HCT116 (cell line): ENCODE results near the gene CEP72. TPM values are rescaled to one million over a fixed set of nuclear protein-coding genes. Genes with fewer than 3 reads are reported as not detected.

Source experiments
- ATAC-seq: fragments of 200-7000 bp; cut with Tn5 transposase; 2 replicates; pipeline ENCODE4 v1.9.1; 2020; ENCODE audit warnings: mild to moderate bottlenecking, moderate library complexity
- BruUV-seq: library from RNA; stranded (reverse); fragments of 400-500 nt; replicated peaks from 2 replicates; lab custom pipeline; 2021; lab: Mats Ljungman, UMichigan
- CTCF ChIA-PET: fragments of 300-600 bp; sonication (Branson Sonifier 250); formaldehyde crosslinking; loops from one replicate; lab custom pipeline; 2021; ENCODE audit warnings: antibody characterized with exemption; lab: Charles Lee
- POLR2A ChIA-PET: fragments of 300-600, 350-600 bp; sonication (Branson Sonifier 250); formaldehyde crosslinking; loops from one replicate; lab custom pipeline; 2021; ENCODE audit warnings: antibody characterized with exemption; lab: Charles Lee
- RAD21 ChIA-PET, 2 experiments: fragments of 300-600 bp; sonication (Branson Sonifier 250); formaldehyde crosslinking; loops; one replicate each; lab custom pipeline; 2023; ENCODE audit warnings: low total read pairs in 2 of 2; ENCODE audit not compliant: uncharacterized antibody in 2 of 2, unreplicated experiment in 2 of 2, low non-redundant PET in 1 of 2; lab: Charles Lee
- DNase-seq: peaks from one replicate; pipeline ENCODE4 v3.0.0-alpha.2; 2010; ENCODE audit warnings: low read depth, low spot score
- H2AFZ ChIP-seq: fragments of 200-600 bp; shearing (Covaris generic), sonication (generic); 2 replicates; pipeline ENCODE4 v1.6.1; 2017; ENCODE audit warnings: low read depth, mixed run types, mixed read lengths, antibody characterized with exemption, low read length; ENCODE audit not compliant: poor library complexity, severe bottlenecking
- H3K27ac ChIP-seq: 2 replicates; pipeline ENCODE4 v1.5.1; 2012; ENCODE audit warnings: low read depth, low read length
- H3K27me3 ChIP-seq: fragments of 200-600 bp; sonication (generic); 2 replicates; pipeline ENCODE4 v1.6.1; 2016; ENCODE audit warnings: mixed run types, low read length, mixed read lengths; ENCODE audit not compliant: insufficient read depth
- H3K36me3 ChIP-seq, 2 experiments: fragments of 200-500 bp in 1 of 2; fragments of 200-600 bp in 1 of 2; sonication (Bioruptor generic) in 1 of 2; sonication (generic) in 1 of 2; 2 replicates each; pipeline versions ENCODE4 v1.5.1 to v1.6.1; 2014 to 2016; ENCODE audit warnings: low read length in 2 of 2, inconsistent platforms in 1 of 2, mixed read lengths in 1 of 2, mixed run types in 1 of 2; ENCODE audit not compliant: insufficient read depth in 2 of 2, control insufficient read depth in 1 of 2
- H3K4me1 ChIP-seq, 2 experiments: fragments of 200-600 bp in 1 of 2; sonication (generic) in 1 of 2; 2 replicates each; pipeline versions ENCODE4 v1.5.1 to v1.6.1; 2012 to 2017; ENCODE audit warnings: low read length in 2 of 2, inconsistent platforms in 1 of 2, mild to moderate bottlenecking in 1 of 2, mixed read lengths in 1 of 2, mixed run types in 1 of 2, moderate library complexity in 1 of 2; ENCODE audit not compliant: insufficient read depth in 2 of 2, control insufficient read depth in 1 of 2
- H3K4me2 ChIP-seq: fragments of 200-600 bp; sonication (generic); 2 replicates; pipeline ENCODE4 v1.6.1; 2017; ENCODE audit warnings: mixed run types, low read length, mixed read lengths
- H3K4me3 ChIP-seq, 2 experiments: fragments of 200-600 bp in 1 of 2; sonication (generic) in 1 of 2; replicated peaks in 1 of 2; 2 replicates each; pipeline ENCODE4 v1.5.1; 2011 to 2016; ENCODE audit warnings: low read length in 2 of 2, control low read depth in 1 of 2, low read depth in 1 of 2, mild to moderate bottlenecking in 1 of 2, mixed read lengths in 1 of 2, mixed run types in 1 of 2
- H3K79me2 ChIP-seq: fragments of 200-600 bp; sonication (generic); 2 replicates; pipeline ENCODE4 v1.6.1; 2017; ENCODE audit warnings: mild to moderate bottlenecking, mixed run types, low read length, moderate library complexity, mixed read lengths; ENCODE audit not compliant: insufficient read depth
- H3K9ac ChIP-seq: fragments of 200-600 bp; sonication (generic); 2 replicates; pipeline ENCODE4 v1.6.1; 2016; ENCODE audit warnings: low read length, mixed read lengths
- H3K9me2 ChIP-seq: fragments of 200-600 bp; sonication (generic), shearing (Covaris generic); 2 replicates; pipeline ENCODE4 v1.6.1; 2017; ENCODE audit warnings: mixed run types, mild to moderate bottlenecking, moderate library complexity; ENCODE audit not compliant: insufficient read depth
- H3K9me3 ChIP-seq, 2 experiments: fragments of 200-500 bp in 1 of 2; fragments of 200-600 bp in 1 of 2; sonication (Bioruptor generic) in 1 of 2; sonication (generic) in 1 of 2; 2 replicates each; pipeline ENCODE4 v1.6.1; 2014 to 2017; ENCODE audit warnings: low read length in 2 of 2, mixed read lengths in 2 of 2, inconsistent platforms in 1 of 2, low read depth in 1 of 2, mild to moderate bottlenecking in 1 of 2, mixed run types in 1 of 2, moderate library complexity in 1 of 2; ENCODE audit not compliant: control insufficient read depth in 1 of 2, insufficient read depth in 1 of 2
- H4K20me1 ChIP-seq: fragments of 200-600 bp; sonication (generic), shearing (Covaris generic); 2 replicates; pipeline ENCODE4 v1.6.1; 2017; ENCODE audit warnings: mixed run types, mild to moderate bottlenecking, moderate library complexity; ENCODE audit not compliant: insufficient read depth
- CBX3 ChIP-seq: IDR thresholded peaks from 2 replicates; pipeline ENCODE4 v1.6.1; 2012; ENCODE audit warnings: low read depth
- EGR1 ChIP-seq: IDR thresholded peaks from 2 replicates; pipeline ENCODE4 v1.6.1; 2012; ENCODE audit warnings: low read depth
- ELF1 ChIP-seq: IDR thresholded peaks from 2 replicates; pipeline ENCODE4 v1.6.1; 2012; ENCODE audit warnings: low read depth, borderline replicate concordance
- EZH2phosphoT487 ChIP-seq: fragments of 200-600 bp; IDR thresholded peaks from 2 replicates; pipeline ENCODE4 v1.6.1; 2018; ENCODE audit warnings: antibody characterized with exemption, borderline replicate concordance
- FOSL1 ChIP-seq: IDR thresholded peaks from 2 replicates; pipeline ENCODE4 v1.6.1; 2012; ENCODE audit warnings: low read depth
- JUND ChIP-seq: IDR thresholded peaks from 2 replicates; pipeline ENCODE4 v1.6.1; 2012
- POLR2A ChIP-seq: IDR thresholded peaks from 2 replicates; pipeline ENCODE4 v1.7.0; 2011; ENCODE audit warnings: borderline replicate concordance; ENCODE audit not compliant: insufficient read depth, insufficient read length; ENCODE audit errors: extremely low read depth
- SP1 ChIP-seq: IDR thresholded peaks from 2 replicates; pipeline ENCODE4 v1.6.1; 2012; ENCODE audit warnings: low read depth
- SRF ChIP-seq: IDR thresholded peaks from 2 replicates; pipeline ENCODE4 v1.6.1; 2012; ENCODE audit warnings: low read depth
- YY1 ChIP-seq: IDR thresholded peaks from 2 replicates; pipeline ENCODE4 v1.6.1; 2011; ENCODE audit warnings: low read length, low read depth, moderate library complexity, mild to moderate bottlenecking; ENCODE audit not compliant: insufficient replicate concordance; ENCODE audit errors: extremely low read depth
- ZNF274 ChIP-seq: fragments of 200-500 bp; sonication (Bioruptor generic); IDR thresholded peaks from 2 replicates; pipeline ENCODE4 v1.6.1; 2014; ENCODE audit warnings: mild to moderate bottlenecking, low read depth, low read length, inconsistent platforms
- intact Hi-C: fragments of 100-400 bp; cut with micrococcal nuclease; formaldehyde crosslinking; loops from 2 replicates; pipeline ENCODE4 v1.10.0; 2022
- total RNA-seq: library from RNA; stranded (reverse); gene quantifications from one replicate; pipeline ENCODE4 v1.2.1, GENCODE V29; 2021; ENCODE audit not compliant: unreplicated experiment
- TF ChIP-seq, protein P1 (sequence below): IDR thresholded peaks from 2 replicates; pipeline ENCODE4 v1.6.1; 2012
- TF ChIP-seq, protein P2 (sequence below): IDR thresholded peaks from 2 replicates; pipeline ENCODE4 v1.6.1; 2012; ENCODE audit warnings: low read depth

CEP72 gene
- total RNA-seq, 1 experiment from 2014 or later: 25.6 TPM

DNA sequence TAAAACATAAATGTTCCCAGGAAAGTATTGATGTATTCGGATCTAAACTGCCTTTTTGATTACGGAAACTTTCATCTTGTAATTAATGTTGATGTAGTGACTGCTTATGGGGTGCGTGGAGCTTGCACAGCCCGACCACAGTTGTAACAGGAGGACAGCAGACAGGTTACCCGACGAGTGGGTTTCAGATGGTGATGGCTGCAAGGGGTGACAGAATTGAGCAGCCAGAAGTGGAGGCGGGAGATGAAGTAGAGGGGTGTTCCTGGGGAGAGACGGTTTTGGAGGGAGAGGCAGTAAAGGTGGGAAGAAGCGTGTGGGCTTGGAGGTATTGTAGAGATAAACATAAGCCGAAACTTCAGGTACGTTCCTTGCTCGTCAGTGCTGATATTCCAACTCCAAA lies 5.8 kb downstream of the CEP72 start:
- ChIA-PET RAD21 (no interaction called here), POLR2A (no interaction called here), CTCF (no interaction called here)
- intact Hi-C loops: loop anchor here (10.0 kb wide), 1 partner anchor 163 kb away; no protein-coding TSS in a partner anchor
- H3K4me1 ChIP-seq: peaks cover 0 to 9% of the 10 kb centered on the region in 2 experiments; a peak in 2 of 4 replicates
- no peak for DNase-seq
- H3K9ac ChIP-seq: no peak overlapping the region
- no peak overlapping the region for H3K4me3 ChIP-seq
- H4K20me1 ChIP-seq: peaks cover 13% of the 10 kb centered on the region; the same call in 1 of the 2 replicates
- no peak overlapping the region for H3K4me2 ChIP-seq
- peaks cover 28 to 66% of the 10 kb centered on the region in 2 experiments; a peak in 3 of 4 replicates for H3K36me3 ChIP-seq
- no TSS peak for BruUV-seq
- no peaks in the 10 kb centered on the region for H3K27me3 ChIP-seq
- H3K9me2 ChIP-seq: no peaks in the 10 kb centered on the region
- no peak overlapping the region for H2AFZ ChIP-seq
- no peaks in the 10 kb centered on the region; a peak in 1 of 4 replicates for H3K9me3 ChIP-seq
- TF ChIP-seq, protein P1, sequence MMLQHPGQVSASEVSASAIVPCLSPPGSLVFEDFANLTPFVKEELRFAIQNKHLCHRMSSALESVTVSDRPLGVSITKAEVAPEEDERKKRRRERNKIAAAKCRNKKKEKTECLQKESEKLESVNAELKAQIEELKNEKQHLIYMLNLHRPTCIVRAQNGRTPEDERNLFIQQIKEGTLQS: no peak
- TF ChIP-seq ELF1 (no peak), ZNF274 (no peak), SRF (no peak), JUND (no peak), EZH2phosphoT487 (no peak), POLR2A (no peak), YY1 (no peak), CBX3 (no peak), FOSL1 (no peak), SP1 (no peak), EGR1 (no peak)
- TF ChIP-seq, protein P2, sequence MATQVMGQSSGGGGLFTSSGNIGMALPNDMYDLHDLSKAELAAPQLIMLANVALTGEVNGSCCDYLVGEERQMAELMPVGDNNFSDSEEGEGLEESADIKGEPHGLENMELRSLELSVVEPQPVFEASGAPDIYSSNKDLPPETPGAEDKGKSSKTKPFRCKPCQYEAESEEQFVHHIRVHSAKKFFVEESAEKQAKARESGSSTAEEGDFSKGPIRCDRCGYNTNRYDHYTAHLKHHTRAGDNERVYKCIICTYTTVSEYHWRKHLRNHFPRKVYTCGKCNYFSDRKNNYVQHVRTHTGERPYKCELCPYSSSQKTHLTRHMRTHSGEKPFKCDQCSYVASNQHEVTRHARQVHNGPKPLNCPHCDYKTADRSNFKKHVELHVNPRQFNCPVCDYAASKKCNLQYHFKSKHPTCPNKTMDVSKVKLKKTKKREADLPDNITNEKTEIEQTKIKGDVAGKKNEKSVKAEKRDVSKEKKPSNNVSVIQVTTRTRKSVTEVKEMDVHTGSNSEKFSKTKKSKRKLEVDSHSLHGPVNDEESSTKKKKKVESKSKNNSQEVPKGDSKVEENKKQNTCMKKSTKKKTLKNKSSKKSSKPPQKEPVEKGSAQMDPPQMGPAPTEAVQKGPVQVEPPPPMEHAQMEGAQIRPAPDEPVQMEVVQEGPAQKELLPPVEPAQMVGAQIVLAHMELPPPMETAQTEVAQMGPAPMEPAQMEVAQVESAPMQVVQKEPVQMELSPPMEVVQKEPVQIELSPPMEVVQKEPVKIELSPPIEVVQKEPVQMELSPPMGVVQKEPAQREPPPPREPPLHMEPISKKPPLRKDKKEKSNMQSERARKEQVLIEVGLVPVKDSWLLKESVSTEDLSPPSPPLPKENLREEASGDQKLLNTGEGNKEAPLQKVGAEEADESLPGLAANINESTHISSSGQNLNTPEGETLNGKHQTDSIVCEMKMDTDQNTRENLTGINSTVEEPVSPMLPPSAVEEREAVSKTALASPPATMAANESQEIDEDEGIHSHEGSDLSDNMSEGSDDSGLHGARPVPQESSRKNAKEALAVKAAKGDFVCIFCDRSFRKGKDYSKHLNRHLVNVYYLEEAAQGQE: no peak
- peaks cover 56% of the 10 kb centered on the region for H3K79me2 ChIP-seq
- ATAC-seq: no peak
- no peak overlapping the region for H3K27ac ChIP-seq
